Mammary epithelial cell (primary cell): ENCODE data around the gene YTHDC2.

Source experiments
- CTCF ChIP-seq, 2 donors: IDR thresholded peaks in 1 of 2; conservative IDR thresholded peaks in 1 of 2; 2 replicates each; pipeline ENCODE4 v1.5.1; 2011 to 2012; ENCODE audit warnings: inconsistent platforms in 2 of 2, low read length in 2 of 2, mild to moderate bottlenecking in 2 of 2, control low read depth in 1 of 2, low read depth in 1 of 2; ENCODE audit not compliant: insufficient read depth in 1 of 2; ENCODE audit errors: extremely low read depth in 1 of 2
- EZH2 ChIP-seq: IDR thresholded peaks from 2 replicates; pipeline ENCODE4 v1.6.1; 2012; ENCODE audit warnings: low read length, inconsistent platforms, borderline replicate concordance

GRCh38 chr5:113531481-113532159 lies 18.1 kb downstream of the YTHDC2 start:
- TF ChIP-seq CTCF (conservative IDR thresholded peaks at IDR 0.05 in 1 of 2, IDR thresholded peaks at IDR 0.05 in 1 of 2; ENCODE audit: extremely low read depth in 1 of 2, insufficient read depth in 1 of 2, low read depth in 1 of 2, low read length in 2 of 2): no peak
- TF ChIP-seq EZH2: no peak
